ENCODE data around the gene TFAP2D.

The TFAP2D gene

DNA sequence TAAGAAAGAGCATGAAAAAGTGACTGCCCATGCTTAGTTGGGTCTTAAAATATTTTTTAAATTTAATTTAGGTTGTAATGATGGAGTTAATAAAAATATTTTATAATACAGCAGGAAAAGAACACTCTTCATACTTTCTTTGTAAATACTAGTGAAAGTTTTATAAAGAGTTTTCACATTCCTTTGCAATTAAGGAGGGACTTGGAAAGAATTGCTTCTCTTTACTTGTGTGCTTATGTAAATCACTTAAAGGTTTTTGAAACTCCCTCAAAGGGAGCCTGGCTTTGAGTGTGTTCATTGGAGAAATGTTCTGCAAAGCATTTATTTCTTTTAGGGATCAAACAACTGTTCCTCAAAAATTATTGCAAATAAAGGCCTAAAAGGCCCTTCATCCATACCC lies 93.7 kb downstream of the TFAP2D start:
- Histone ChIP-seq H3K9me3 (replicated peaks in 1 of 11) (peaks cover 0 to 11% (median 0%) of the 10 kb centered on the region in 11 experiments; a peak in 6 of 22 replicates), H3K4me2 (no peak overlapping the region), H3K9ac (no peak overlapping the region), H3K4me3 (no peak overlapping the region), H3K36me3 (no peaks in the 10 kb centered on the region), H3K27ac (no peak overlapping the region), H3K4me1 (no peaks in the 10 kb centered on the region), H3K27me3 (no peaks in the 10 kb centered on the region), H4K20me1 (no peaks in the 10 kb centered on the region)
- TF ChIP-seq Cebpa-rat (IDR thresholded peaks at IDR 0.05), result no peak

DNA sequence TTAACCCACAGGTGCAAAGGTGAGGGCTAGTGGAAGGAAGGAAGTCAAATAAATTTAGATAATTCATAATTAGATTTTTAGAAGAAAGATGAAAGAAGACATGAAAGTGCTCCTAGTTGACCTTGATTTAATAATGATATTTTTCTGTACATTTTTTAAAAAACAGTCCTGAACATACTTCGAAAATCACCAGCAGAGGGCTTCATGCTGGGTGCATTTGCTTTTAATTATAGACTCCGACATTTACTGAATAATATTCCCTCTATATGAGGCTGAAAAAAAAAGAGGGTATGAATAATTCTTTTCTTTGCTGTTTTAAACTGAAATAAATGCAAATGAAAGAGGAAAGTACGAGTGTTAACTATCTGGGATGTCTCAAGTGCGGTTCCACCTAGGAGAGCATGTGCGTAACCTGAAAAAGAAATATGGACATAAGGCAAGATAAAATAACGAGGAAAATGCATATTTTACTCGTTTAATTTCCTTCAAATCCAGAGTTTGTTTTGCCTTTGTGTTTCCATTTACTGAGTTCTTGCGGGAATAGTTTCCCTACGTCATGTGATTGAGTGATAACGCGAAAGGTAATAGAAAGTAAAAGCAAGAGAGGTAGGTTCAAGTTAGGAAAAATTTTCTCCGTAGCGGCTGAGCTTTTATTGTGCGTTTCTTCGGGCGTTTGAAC lies 102.2 kb downstream of the TFAP2D start:
- H3K9me3 ChIP-seq (replicated peaks in 1 of 11), result peaks cover 13 to 15% (median 14%) of the 10 kb centered on the region in 11 experiments
- H3K27me3 ChIP-seq, result peaks cover 38 to 40% (median 40%) of the 10 kb centered on the region in 11 experiments
- H3K4me2 ChIP-seq, result peak overlapping the region; percentile 50 to 87 (median 66)
- H3K4me1 ChIP-seq, result no peaks in the 10 kb centered on the region
- peak overlapping the region; percentile 39 to 62 (median 52); a peak in 19 of 20 replicates for H3K4me3 ChIP-seq
- no peak overlapping the region for H3K27ac ChIP-seq
- H4K20me1 ChIP-seq, result no peaks in the 10 kb centered on the region
- H3K36me3 ChIP-seq, result no peaks in the 10 kb centered on the region
- TF ChIP-seq Cebpa-rat (IDR thresholded peaks at IDR 0.05), result no peak
- H3K9ac ChIP-seq, result peak overlapping the region in 6 of 11 experiments; percentile 9 to 50 (median 20); a peak in 6 of 22 replicates

DNA sequence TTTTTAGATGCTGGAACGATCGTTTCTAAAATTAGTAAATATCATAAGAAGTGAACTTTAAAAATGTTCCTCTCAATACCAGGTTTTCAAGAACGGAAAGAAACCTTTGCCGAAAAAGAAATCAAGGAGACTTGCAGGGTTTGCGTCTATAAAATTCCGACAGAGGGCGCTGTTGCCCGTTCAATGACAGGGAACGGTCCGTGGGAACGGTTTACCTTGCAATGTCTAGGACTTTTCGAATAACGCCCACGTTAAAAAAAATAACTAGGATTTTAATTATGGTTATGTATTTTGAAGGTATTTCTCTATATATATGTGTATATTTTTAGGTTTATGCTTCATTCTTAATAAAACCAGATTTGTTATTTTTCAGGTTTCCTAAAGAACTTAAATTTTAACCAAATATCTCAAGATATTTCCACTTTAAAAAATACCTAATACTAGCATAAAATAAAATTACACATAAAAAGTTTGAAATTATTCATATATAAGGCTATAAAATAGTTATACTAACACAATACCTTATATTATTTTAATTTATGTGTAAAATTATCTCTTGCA lies 102.9 kb downstream of the TFAP2D start:
- TF ChIP-seq Cebpa-rat (IDR thresholded peaks at IDR 0.05), result no peak
- peaks cover 44 to 47% (median 46%) of the 10 kb centered on the region in 11 experiments for H3K27me3 ChIP-seq

DNA sequence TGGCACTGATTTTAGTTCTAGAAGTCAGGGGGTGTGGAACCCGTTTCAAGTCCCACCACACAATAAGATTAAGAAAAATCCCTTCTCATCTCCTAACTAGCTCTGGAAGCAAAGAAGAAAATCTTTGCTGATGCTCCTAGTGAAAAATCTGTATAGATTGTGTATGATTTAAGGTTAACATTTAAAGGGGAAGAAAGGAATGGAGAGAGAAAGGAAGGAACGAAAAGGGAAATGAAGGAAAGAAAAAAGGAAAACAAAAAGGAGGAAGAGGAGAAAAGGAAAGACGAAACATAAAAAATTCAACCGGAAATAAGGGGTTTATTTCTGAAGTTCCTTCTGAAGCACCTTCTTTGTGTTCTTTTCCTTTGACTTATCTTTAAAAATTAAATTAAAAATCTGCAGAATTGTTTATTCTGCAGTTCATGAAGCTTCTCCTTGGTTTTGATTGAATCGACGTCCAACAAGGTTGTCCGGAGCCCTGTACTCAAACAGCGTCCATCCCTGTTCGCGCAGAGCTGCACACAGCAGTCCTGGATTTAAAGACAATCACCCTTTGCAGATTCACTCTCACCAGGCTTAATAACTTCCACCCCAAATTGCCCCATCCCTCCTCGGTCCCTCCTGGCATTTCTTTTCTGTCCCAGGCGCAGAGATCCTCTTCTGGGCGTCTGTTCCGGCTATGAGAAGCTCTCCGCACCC lies 103.8 kb downstream of the TFAP2D start:
- Histone ChIP-seq H4K20me1 (peaks cover 0 to 4% (median 0%) of the 10 kb centered on the region in 11 experiments; a peak in 2 of 22 replicates), H3K27me3 (peaks cover 53 to 56% (median 55%) of the 10 kb centered on the region in 11 experiments), H3K9me3 (replicated peaks in 1 of 11) (peaks cover 13 to 15% (median 14%) of the 10 kb centered on the region in 11 experiments), H3K27ac (no peak overlapping the region), H3K4me2 (no peak overlapping the region), H3K36me3 (no peaks in the 10 kb centered on the region), H3K4me1 (no peaks in the 10 kb centered on the region), H3K9ac (no peak overlapping the region), H3K4me3 (no peak overlapping the region)
- TF ChIP-seq Cebpa-rat (IDR thresholded peaks at IDR 0.05), result no peak

More for the DNA sequence above, 102.9 kb downstream of the TFAP2D start:
- H3K9ac ChIP-seq, result peak overlapping the region in 6 of 11 experiments; percentile 9 to 50 (median 20); a peak in 6 of 22 replicates
- H3K4me3 ChIP-seq, result peak overlapping the region; percentile 39 to 62 (median 52); a peak in 19 of 20 replicates
- H3K36me3 ChIP-seq, result no peaks in the 10 kb centered on the region
- no peaks in the 10 kb centered on the region for H3K4me1 ChIP-seq
- H3K4me2 ChIP-seq, result peak overlapping the region; percentile 50 to 87 (median 66)
- peaks cover 13 to 15% (median 14%) of the 10 kb centered on the region in 11 experiments for H3K9me3 ChIP-seq (replicated peaks in 1 of 11)
- no peaks in the 10 kb centered on the region for H4K20me1 ChIP-seq
- H3K27ac ChIP-seq, result no peak overlapping the region

DNA sequence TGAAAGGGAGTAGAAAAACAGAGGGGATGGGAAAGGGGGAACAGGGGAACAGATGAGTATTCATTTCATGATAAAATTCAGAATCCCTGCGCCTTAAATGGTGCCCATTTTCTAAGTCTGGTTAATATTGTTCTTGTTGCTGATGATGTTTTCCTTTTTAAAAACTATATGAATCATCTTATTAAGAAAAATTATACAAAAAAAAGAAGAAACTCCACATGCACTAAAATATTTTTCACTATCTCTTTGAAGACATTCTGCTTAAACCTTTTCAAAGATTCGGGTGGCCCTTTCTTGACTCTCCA lies 104.3 kb downstream of the TFAP2D start:
- no peak overlapping the region for H3K27ac ChIP-seq
- H3K36me3 ChIP-seq, result no peaks in the 10 kb centered on the region
- H3K27me3 ChIP-seq, result peaks cover 58 to 61% (median 60%) of the 10 kb centered on the region in 11 experiments
- peaks cover 0 to 4% (median 0%) of the 10 kb centered on the region in 11 experiments; a peak in 2 of 22 replicates for H4K20me1 ChIP-seq
- no peaks in the 10 kb centered on the region for H3K4me1 ChIP-seq
- H3K9ac ChIP-seq, result no peak overlapping the region
- H3K4me2 ChIP-seq, result no peak overlapping the region
- no peak for TF ChIP-seq Cebpa-rat (IDR thresholded peaks at IDR 0.05)
- H3K9me3 ChIP-seq (replicated peaks in 1 of 11), result peaks cover 13 to 15% (median 14%) of the 10 kb centered on the region in 11 experiments
- no peak overlapping the region for H3K4me3 ChIP-seq

DNA sequence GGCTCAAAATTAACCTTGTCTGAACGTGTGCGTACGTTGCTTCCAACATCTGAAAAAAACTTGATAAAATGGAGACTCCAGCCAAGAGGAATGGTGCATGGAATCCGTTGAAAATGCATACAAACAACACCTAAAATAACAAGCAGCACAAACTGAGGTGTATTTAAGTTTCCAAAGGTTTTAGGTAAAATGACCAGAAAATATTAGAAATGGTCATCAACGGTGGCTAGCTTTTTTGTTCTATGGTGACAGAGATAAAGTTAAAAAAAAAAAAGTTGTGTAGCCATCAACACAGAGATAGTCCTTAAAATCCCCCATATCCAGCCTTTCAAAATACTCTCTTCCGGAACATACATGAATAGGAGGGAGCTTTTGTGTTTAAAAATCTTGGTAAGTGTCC lies 104.7 kb downstream of the TFAP2D start:
- H3K4me2 ChIP-seq, result no peak overlapping the region

DNA sequence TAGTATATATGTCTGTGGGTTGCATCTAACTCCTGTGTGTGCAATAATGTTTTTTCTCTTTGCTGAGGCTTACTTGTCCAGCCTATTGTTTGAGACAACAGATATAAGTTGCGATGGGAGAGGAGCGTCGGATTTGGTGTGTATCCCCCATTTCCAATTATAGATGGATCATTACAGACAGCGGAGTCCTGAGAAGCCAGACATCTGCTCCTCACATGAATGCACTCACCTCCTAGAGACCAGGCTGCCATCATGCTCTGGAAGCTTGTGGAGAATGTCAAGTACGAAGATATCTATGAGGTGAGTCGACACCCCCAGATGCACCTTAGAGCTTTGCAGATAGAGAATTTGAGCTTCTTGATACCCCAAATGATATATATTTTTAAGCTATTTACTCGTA lies 105.3 kb downstream of the TFAP2D start, which contains the start of gene TFAP2B:
TFAP2B (plus strand) TSS at position 199 of the 400 bp plus-strand sequence; CDS start at position 220, 21 bp downstream.
- H3K27me3 ChIP-seq, result peaks cover 69 to 71% (median 71%) of the 10 kb centered on the region in 11 experiments
- no peak within 1 kb of the TSS for H3K4me3 ChIP-seq

More for the DNA sequence above, 104.7 kb downstream of the TFAP2D start:
- no peak for TF ChIP-seq Cebpa-rat (IDR thresholded peaks at IDR 0.05)
- Histone ChIP-seq H3K4me3 (no peak overlapping the region), H3K9me3 (replicated peaks in 1 of 11) (peaks cover 13 to 15% (median 14%) of the 10 kb centered on the region in 11 experiments), H4K20me1 (peaks cover 0 to 4% (median 0%) of the 10 kb centered on the region in 11 experiments; a peak in 2 of 22 replicates), H3K27me3 (peaks cover 62 to 65% (median 64%) of the 10 kb centered on the region in 11 experiments), H3K27ac (no peak overlapping the region), H3K36me3 (no peaks in the 10 kb centered on the region), H3K4me1 (no peaks in the 10 kb centered on the region), H3K9ac (no peak overlapping the region)

DNA sequence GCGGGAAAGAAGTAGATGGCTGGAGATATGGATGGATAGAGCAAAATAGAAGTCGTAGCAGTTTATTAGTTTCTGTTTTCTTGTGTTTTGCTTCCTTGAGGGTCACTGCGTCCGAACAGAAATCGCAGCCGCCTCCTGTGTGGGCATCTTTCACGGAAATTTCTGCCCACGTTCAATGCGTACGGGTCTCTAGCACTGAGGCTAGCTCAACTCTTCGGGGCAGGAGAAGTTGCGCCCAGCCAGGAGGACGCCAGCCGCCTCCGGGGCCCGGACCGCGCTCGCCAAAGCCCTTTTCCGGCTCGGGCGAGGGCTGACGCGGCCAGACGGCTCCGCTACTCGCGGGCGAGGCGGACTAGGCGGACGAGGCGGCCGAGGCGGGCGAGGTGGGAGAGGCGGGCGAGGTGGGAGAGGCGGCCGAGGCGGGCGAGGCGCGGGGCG lies 106.2 kb downstream of the TFAP2D start:
- H4K20me1 ChIP-seq, result peaks cover 0 to 4% (median 0%) of the 10 kb centered on the region in 11 experiments; a peak in 2 of 22 replicates
- H3K4me2 ChIP-seq, result no peak overlapping the region
- peaks cover 13 to 27% (median 20%) of the 10 kb centered on the region in 11 experiments for H3K9me3 ChIP-seq (replicated peaks in 1 of 11)
- H3K27me3 ChIP-seq, result peaks cover 77 to 80% (median 79%) of the 10 kb centered on the region in 11 experiments
- H3K9ac ChIP-seq, result no peak overlapping the region
- H3K4me3 ChIP-seq, result no peak overlapping the region
- H3K27ac ChIP-seq, result no peak overlapping the region
- TF ChIP-seq Cebpa-rat (IDR thresholded peaks at IDR 0.05), result no peak
- H3K4me1 ChIP-seq, result no peaks in the 10 kb centered on the region
- H3K36me3 ChIP-seq, result no peaks in the 10 kb centered on the region

More for the DNA sequence above, 105.3 kb downstream of the TFAP2D start, which contains the start of gene TFAP2B:
- Histone ChIP-seq H3K9ac (no peak within 1 kb of the TSS), H3K4me2 (no peak within 1 kb of the TSS), H3K27ac (no peak within 1 kb of the TSS), H3K4me1 (no peaks in the 10 kb centered on the region), H3K36me3 (no peaks in the 10 kb centered on the region), H4K20me1 (peaks cover 0 to 4% (median 0%) of the 10 kb centered on the region in 11 experiments; a peak in 2 of 22 replicates), H3K9me3 (replicated peaks in 1 of 11) (peaks cover 13 to 21% (median 18%) of the 10 kb centered on the region in 11 experiments)
- TF ChIP-seq Cebpa-rat (IDR thresholded peaks at IDR 0.05), result no peak
